ENCODE measurements around the gene SNF8. TPM values are rescaled to one million over a fixed set of nuclear protein-coding genes. Genes with fewer than 3 reads are reported as not detected.

Gene SNF8
- total and polyA plus RNA-seq, 9 donors = 41.0 to 94.2 (median 66.7) TPM

DNA sequence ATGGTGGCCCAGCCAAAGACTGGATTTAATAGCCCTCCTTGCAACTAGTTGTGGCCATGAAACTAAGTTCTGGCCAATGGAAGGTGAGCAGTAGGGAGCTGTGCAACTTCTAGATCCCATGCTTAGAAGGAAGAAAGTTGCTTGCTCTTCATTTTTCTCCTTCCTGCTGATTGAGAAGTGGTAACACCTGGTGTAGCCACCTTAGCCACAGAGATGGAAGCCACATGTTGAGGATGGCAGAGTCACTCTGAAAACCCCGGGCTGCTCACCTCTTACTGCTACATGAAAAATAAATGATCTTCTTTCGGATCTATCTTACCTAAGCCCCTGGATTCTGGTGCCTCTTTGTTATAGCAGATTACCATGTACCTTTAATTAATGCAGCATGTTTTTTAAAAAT, 62.4 kb downstream of the SNF8 start:
- Histone ChIP-seq H3K4me3 (no peak overlapping the region), H3K9me3 (no peaks in the 10 kb centered on the region), H3K4me1 (ENCODE audit: insufficient read depth) (no peaks in the 10 kb centered on the region), H3K27ac (no peak overlapping the region), H3K27me3 (no peaks in the 10 kb centered on the region), H3K36me3 (no peaks in the 10 kb centered on the region)
- TF ChIP-seq EP300 (IDR thresholded peaks at IDR 0.05) (no peak), POLR2A (IDR thresholded peaks at IDR 0.05) (no peak)
- TF ChIP-seq, protein P1, sequence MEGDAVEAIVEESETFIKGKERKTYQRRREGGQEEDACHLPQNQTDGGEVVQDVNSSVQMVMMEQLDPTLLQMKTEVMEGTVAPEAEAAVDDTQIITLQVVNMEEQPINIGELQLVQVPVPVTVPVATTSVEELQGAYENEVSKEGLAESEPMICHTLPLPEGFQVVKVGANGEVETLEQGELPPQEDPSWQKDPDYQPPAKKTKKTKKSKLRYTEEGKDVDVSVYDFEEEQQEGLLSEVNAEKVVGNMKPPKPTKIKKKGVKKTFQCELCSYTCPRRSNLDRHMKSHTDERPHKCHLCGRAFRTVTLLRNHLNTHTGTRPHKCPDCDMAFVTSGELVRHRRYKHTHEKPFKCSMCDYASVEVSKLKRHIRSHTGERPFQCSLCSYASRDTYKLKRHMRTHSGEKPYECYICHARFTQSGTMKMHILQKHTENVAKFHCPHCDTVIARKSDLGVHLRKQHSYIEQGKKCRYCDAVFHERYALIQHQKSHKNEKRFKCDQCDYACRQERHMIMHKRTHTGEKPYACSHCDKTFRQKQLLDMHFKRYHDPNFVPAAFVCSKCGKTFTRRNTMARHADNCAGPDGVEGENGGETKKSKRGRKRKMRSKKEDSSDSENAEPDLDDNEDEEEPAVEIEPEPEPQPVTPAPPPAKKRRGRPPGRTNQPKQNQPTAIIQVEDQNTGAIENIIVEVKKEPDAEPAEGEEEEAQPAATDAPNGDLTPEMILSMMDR (IDR thresholded peaks at IDR 0.05) = no peak
- no peak for DNase-seq
- 88 to 93% (median 90%) methylated on average over 2 of the region's 2 CpGs for WGBS, 3 donors
- intact Hi-C loops (cut with DNase I) = loop anchor here (5.0 kb wide), 5 partner anchors 75 to 210 kb away; partner anchors contain the start of gene HOXB13 (in 2 of the 4)

Small RNA genes lying within 50 kb of the gene (small RNA-seq; reads per million reads assigned to genes)
- gene AC068531.1 = not detected
- not detected for gene RF00263
- not detected for gene RF01210
- gene RNU1-42P = not detected

Other genes with a start within 250 kb of the SNF8 start
- not detected for gene PRAC1, start 222.3 kb downstream of the SNF8 start, total RNA-seq
- gene PRAC1, start 222.3 kb downstream of the SNF8 start, polyA plus RNA-seq = not detected
- gene PRAC2, start 221.7 kb downstream of the SNF8 start, total RNA-seq = not detected
- gene PRAC2, start 221.7 kb downstream of the SNF8 start, polyA plus RNA-seq = not detected
- under 1 TPM in 1 of 7 donors, not detected in 6; 0.38 TPM for gene HOXB13, start 216.1 kb downstream of the SNF8 start, total RNA-seq
- not detected for gene HOXB13, start 216.1 kb downstream of the SNF8 start, polyA plus RNA-seq
- gene TTLL6, start 127.6 kb downstream of the SNF8 start, total RNA-seq = 1 to 10 TPM in 1 of 7 donors, under 1 TPM in 3, not detected in 3; 0.17 to 3.8 (median 0.52) TPM
- under 1 TPM; 0.06 to 0.47 TPM for gene TTLL6, start 127.6 kb downstream of the SNF8 start, polyA plus RNA-seq
- gene CALCOCO2, start 113.8 kb downstream of the SNF8 start, total RNA-seq = 100 to 1,000 TPM in 6 of 7 donors, 10 to 100 TPM in 1; 72.1 to 180 (median 159) TPM
- 100 to 1,000 TPM in 1 of 2 donors, 10 to 100 TPM in 1; 75.4 to 239 TPM for gene CALCOCO2, start 113.8 kb downstream of the SNF8 start, polyA plus RNA-seq
- gene ATP5MC1, start 52.1 kb downstream of the SNF8 start, total RNA-seq = 10 to 100 TPM; 42.8 to 69.8 (median 59.9) TPM
- 100 to 1,000 TPM; 105 to 198 TPM for gene ATP5MC1, start 52.1 kb downstream of the SNF8 start, polyA plus RNA-seq
- gene UBE2Z, start 36.4 kb downstream of the SNF8 start, total RNA-seq = 10 to 100 TPM; 32.0 to 62.1 (median 58.2) TPM
- 10 to 100 TPM; 40.1 to 93.4 TPM for gene UBE2Z, start 36.4 kb downstream of the SNF8 start, polyA plus RNA-seq
- gene GIP, start 23.8 kb upstream of the SNF8 start, total RNA-seq = not detected
- gene GIP, start 23.8 kb upstream of the SNF8 start, polyA plus RNA-seq = not detected
- gene IGF2BP1, start 52.5 kb upstream of the SNF8 start, total RNA-seq = 1 to 10 TPM in 1 of 7 donors, not detected in 6; 1.0 TPM
- gene IGF2BP1, start 52.5 kb upstream of the SNF8 start, polyA plus RNA-seq = under 1 TPM in 1 of 2 donors, not detected in 1; 0.12 TPM
- gene B4GALNT2, start 187.9 kb upstream of the SNF8 start, total RNA-seq = under 1 TPM in 4 of 7 donors, not detected in 3; under 0.01 to 0.03 (median 0.03) TPM
- not detected for gene B4GALNT2, start 187.9 kb upstream of the SNF8 start, polyA plus RNA-seq

Measured in ovary (tissue), 9 donors.